Measurements from ENCODE around the gene FBXO48.
"Not testable (repeated sequence)": the region's sequence is repeated elsewhere in the genome, so short reads cannot be mapped to it uniquely, and the experiment has no call there.

Gene FBXO48

GRCh38 chr2:68467077-68467960, at the start of gene FBXO48, which contains the start of gene APLF:
FBXO48 (minus strand) TSS chr2:68467294; CDS start chr2:68465145, 2,149 bp downstream.
APLF (plus strand) TSS chr2:68467585; CDS start chr2:68467732, 147 bp downstream.
- DNase-seq = peak; percentile 99

DNA sequence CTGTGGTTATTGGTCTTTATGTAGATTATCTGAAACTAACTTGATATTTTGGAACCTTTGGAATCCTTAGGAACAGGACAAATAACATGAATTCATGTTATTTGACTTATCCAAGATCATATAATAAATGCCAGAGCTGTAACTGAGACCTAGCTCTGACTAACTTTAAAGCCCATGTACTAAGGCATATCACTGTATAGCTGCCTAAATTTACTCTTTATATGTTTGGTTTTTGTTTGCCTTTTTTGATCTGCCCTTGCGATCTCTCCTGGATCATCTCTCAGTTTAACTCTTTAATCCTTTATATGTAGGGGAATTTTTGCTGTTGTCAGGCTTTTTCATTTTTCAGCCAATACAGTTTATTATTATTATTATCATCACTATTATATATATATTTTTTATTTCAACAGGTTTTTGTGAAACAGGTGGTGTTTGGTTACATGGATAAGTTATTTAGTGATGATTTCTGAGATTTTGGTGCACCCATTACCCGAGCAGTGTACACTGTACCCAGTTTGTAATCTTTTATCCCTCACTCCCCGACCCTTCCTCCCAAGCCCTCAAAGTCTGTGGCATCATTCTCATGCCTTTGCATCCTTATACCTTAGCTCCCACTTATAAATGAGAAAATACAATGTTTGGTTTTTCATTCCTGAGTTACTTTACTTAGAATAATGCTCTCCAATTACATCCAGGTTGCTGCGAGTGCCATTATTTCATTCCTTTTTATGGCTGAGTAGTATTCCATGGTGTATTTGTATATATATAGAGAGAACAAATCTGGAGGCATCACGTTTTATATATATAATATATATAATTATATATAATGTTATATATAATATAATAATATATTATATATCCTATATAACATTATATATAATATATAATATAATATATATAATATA, 49.2 kb upstream of the FBXO48 start:
- no peak for DNase-seq

GRCh38 chr2:68514316-68514929, 47.3 kb upstream of the FBXO48 start:
- DNase-seq = no peak

GRCh38 chr2:68512966-68513365, 45.9 kb upstream of the FBXO48 start:
- DNase-seq = no peak

DNA sequence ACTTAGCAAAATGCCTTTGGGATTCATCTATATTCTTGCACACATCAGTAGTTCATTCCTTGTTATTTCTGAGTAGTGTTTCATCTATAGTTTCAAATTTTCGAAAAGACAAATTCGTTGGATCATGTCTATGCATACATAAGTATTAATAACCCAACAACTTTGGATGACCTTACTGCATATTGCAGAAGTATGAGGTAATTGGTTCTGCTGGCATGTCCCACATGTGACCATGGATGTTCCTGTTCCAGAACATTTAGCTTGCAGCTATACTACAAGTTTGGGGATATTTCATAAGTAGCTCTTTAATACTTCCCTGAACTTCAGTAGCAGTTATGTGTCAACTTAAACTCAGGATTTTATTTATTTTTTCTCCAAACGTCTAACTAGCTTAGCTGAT, 45.2 kb upstream of the FBXO48 start:
- DNase-seq = no peak

DNA sequence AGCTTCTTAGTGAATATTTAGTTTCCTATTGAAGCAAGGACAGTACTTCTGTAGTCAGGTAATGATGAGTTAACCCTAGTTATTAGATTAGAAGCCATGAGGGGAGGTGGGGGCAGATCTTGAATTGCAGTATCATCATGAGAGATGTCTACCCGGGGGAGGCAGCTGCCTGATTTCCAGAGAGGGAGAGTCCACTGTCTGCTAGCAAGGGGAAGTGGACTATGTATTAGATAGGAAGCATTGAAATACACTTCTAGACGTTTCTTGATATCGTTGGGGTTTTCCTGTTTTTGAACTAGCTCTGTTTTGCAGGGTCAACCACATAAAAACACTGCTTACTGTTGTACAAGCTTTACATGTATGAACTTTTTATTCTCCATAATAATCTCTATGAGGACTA, 39.1 kb upstream of the FBXO48 start:
- no peak for DNase-seq

DNA sequence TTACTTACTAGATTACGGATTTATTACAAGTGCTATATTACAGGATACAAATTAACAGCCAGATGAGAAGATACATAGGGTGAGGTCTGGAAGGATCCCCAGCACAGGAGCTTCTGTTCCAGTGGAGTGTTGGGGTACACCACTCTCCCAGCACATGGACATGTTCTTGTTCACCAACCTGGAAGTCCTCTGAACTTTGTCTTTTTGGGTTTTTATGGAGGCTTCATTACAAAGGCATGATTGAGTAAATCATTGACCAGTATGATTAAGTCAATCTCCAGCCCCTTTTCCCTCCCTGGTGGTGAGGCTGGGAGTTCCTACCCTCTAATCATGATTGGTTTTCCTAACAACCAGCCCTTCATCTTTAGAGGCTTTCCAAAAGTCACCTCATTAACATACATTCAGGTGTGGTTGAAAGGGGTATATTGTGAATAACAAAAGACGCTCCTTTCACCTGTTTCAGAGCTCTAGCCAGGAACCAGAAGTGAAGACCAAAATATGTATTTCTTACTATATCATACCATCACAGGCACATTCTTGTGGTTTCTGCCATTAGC, 38.6 kb upstream of the FBXO48 start:
- no peak for DNase-seq

- no peak for DNase-seq
These were observed 34.7 kb upstream of the FBXO48 start for GRCh38 chr2:68501768-68502167.

GRCh38 chr2:68500649-68501048, 33.6 kb upstream of the FBXO48 start:
- DNase-seq = no peak

DNA sequence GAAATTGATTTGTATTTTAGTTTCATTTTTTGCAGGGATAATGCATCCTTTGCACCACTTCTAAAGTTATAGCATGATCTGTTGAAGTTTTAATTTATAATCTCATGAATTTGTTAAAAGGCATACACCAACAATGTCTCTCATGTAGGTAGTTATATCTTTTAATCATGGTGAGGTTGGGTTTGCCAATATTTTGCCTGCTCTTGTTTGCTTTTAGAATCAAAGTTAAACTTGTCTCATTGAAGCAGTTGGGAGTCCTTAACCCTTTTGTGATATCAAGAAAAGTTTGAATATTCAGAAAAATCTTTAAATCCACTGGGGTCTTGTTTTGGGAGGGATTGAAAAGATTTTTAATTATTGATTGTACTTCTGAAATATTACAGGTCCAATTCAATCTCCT, 32.0 kb upstream of the FBXO48 start:
- no peak for DNase-seq

DNA sequence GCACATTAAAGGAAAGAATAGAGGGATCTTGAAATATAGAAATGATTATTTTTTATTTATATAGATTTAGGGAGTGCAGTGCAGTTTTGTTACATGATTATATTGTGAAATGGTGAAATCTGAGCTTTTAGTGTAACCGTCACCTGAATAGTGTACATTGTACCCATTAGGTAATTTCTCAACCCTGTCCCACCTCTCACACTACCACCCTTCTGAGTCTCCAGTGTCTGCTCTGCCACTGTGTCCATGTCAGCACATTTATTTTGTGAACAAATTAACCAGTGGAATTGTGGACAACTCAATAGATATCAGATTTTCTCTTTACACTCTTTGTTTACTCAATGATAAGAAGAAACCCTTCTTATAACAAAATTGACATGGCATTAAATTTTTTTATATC, 24.5 kb upstream of the FBXO48 start:
- DNase-seq = no peak

- no peak for DNase-seq
These were observed 22.2 kb upstream of the FBXO48 start for GRCh38 chr2:68489282-68489681.

DNA sequence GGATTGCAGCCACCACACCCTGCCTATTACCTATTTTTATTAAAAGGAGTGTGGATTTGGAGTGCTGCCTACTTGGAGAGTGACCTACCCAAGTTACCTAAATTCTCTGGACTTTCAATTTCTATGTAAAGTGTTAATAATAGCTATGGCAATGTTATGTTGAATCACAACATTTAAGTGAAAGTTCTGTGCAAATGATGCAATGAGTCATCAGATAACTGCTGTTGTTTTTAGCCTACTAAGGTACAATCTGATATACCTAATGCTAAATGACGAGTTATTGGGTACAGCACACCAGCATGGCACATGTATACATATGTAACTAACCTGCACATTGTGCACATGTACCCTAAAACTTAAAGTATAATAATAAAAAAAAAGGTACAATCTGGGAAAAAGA, 21.5 kb upstream of the FBXO48 start:
- DNase-seq = not testable (repeated sequence)

DNA sequence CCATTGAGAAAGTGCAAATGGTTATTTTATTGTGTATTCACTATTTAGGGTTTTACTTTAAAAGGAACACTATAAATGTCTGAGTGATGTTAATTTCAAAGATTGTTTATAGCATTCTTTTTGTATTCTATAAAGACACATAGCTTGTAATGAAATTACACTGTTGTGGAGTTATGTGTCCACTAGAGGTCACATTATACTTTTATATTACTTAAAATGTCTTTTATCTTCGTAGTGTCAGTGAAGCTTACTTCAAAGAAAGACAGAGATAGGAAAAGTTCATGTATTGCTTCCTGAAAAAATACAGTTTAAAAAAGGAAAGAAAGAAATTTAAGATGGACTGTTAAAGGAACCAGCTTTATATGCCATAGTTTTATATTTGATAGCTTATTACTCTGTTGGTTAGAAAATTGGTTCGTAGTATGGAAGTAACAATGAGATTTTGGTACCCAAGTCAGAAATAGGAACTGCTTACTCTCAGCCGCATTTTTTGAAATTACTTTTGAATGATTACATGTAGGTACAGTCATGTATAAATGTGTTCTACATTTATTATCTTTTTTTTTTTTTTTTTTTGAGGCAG, 20.8 kb upstream of the FBXO48 start:
- DNase-seq = no peak

DNA sequence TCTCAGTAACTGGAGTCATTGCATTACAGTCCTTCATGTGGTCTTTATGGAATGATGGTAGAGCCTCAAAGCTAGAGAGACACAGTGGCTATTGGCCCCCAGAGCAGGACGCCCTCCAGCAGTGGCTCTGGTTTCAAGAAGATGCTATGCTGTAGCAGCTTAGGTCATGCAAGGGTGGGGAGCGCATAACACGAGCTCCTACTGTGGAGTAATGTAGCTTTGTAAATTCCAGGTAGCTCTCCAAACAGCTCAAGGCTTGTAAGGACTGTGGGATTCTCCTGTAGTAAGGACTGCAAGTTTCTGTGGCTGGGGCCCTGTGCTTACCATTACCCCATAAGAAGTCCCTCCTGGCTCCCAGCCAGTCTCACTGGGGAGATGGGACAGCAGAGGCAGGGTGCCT, 15.9 kb upstream of the FBXO48 start:
- DNase-seq = no peak

DNA sequence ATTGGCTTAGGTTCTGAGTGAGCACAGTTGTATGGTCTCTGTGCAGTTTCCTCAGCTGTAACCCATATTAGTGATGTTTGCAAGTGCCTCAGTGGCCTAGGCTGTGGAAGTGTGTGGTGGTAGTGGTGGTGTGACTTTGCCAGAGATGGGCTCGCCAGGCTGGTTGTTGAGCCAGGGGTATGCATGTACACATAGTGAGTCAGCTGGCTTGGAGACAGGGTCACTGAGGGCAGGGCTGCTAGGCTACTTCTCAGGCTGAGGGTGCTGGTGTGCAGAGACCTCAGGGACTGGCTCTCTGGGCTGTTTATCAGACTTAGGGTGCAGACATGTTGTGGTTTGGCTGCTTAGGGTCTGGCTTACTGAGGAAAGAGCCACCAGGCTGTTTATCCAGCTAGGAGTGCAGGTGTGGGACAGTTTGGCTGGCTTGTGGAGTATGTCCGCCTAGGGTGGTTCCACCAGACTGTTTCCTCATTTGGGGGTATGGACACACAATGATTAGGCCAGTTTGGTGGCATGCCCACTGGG, 15.3 kb upstream of the FBXO48 start:
- no peak for DNase-seq

- DNase-seq = no peak
These were observed 11.6 kb upstream of the FBXO48 start for GRCh38 chr2:68478688-68479087.

DNA sequence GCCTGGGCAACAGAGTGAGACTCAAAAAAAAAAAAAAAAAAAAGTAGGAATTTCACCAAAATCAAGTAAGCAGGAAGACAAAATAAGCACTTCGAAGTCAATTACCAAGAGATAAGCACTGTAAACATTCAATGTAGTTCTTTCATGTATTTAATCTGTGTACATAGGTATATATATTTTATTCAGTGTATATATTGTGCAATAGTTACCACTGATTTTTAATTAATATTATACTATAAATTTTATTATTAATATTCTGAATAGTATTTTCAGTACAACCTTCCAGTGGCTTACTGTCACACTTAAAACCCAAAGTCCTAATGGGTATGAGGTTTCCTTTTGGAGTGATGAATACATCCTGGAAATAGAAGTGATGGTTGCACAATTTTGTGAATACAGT, 9.4 kb upstream of the FBXO48 start:
- no peak for DNase-seq

GRCh38 chr2:68475576-68475975, 8.5 kb upstream of the FBXO48 start:
- DNase-seq = no peak

GRCh38 chr2:68475110-68475509, 8.0 kb upstream of the FBXO48 start:
- DNase-seq = no peak

DNA sequence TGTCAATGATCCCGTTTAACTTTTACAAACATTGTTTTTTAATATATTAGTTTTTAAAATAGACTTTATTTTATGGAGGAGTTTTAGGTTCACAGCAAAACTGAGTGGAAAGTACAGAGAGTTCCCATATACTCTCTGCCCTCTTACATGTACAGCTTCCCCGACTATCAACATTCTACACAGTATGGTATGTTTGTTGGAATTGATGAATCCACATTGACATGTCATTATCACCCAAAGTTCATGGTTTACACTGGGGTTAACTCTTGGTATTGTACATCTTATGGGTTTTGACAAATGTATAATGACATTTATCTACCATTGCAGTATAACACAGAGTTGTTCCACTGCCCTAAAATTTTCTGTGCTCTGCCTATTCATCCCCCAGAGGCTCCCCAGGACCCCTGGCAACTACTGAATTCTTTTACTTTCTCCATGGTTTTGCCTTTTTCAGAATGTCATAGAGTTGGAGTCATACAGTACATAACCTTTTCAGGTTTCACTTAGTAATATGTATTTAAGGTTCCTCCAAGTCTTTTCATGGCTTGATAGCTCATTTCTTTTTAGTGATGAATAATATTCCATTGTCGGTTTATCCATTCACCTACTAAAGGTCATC, 5.8 kb upstream of the FBXO48 start:
- no peak for DNase-seq

DNA sequence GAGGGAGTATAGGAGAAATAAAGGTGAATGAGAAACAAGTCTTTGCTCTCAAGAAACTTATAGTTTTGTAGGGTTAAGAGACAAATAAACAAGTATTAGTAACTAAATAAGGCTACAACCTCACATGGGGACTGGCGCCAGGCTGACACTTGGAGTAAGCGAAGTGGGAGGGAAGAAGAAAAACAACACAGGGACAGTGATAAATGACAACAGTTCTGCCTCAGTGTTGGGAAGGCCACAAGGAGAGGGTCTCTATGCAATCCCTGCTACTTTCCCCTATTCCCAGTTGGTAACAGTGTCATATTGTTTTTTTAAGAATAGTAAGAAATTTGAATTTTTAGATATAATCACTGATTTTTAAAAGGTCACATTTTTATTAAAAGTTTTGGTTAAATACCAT, 4.3 kb upstream of the FBXO48 start:
- DNase-seq = no peak

Measured in right hindlimb (tissue), 1 donor.